Astrocyte of the spinal cord (primary cell): ENCODE measurements around the gene PMP22.

ENCODE experiments used
- DNase-seq: peaks from one replicate; pipeline ENCODE4 v3.0.0; 2011; ENCODE audit warnings: low read depth, low spot score
- H3K4me3 ChIP-seq: 2 replicates; pipeline ENCODE4 v1.5.1; 2011; ENCODE audit warnings: low read depth, mild to moderate bottlenecking, low read length, moderate library complexity
- in situ Hi-C: cut with HindIII; loops from 2 replicates; pipeline ENCODE4 v1.10.0; 2017; ENCODE audit warnings: low sequenced_read_pairs
- TF ChIP-seq, protein P1 (sequence below): IDR thresholded peaks from 2 replicates; pipeline ENCODE4 v1.5.1; 2012; ENCODE audit warnings: low read depth, mild to moderate bottlenecking, low read length, inconsistent platforms

The PMP22 gene

DNA sequence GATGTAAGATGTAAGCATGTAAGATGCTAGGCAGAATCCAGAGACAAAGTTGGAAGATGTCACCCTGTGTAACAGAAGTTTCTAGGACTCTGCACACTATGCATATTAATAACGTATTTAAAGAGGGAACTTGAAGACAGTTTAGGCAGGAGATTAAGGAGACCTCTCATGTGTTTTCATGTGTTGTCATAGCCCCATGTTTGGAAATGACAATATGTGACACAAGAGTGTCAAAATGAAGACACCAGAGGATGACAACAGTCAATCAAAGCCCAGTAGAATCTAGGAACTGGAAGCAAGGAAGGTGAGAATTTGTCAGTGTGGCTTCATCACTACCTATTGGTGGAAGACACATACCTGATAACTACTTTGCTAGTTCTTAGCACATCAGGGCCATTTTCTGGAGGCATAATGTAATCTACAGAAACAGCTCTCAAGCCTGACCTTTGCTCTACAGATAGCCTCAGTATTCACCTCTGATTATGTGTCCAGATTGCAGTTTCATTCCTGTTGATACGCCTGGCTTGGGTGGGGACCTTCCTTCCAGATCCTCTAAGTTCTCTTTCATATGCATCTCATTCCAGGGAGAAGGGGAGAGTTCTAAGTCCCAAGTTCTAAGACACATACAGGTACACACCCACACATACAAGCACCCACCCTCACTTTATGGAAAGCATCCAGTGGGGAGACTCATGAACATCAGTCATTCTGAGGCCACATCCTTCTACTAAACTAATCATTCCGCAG is 26.3 kb downstream of the PMP22 start:
- DNase-seq = no peak
- in situ Hi-C loops = no loop called here
- H3K4me3 ChIP-seq = no peak overlapping the region
- TF ChIP-seq, protein P1, sequence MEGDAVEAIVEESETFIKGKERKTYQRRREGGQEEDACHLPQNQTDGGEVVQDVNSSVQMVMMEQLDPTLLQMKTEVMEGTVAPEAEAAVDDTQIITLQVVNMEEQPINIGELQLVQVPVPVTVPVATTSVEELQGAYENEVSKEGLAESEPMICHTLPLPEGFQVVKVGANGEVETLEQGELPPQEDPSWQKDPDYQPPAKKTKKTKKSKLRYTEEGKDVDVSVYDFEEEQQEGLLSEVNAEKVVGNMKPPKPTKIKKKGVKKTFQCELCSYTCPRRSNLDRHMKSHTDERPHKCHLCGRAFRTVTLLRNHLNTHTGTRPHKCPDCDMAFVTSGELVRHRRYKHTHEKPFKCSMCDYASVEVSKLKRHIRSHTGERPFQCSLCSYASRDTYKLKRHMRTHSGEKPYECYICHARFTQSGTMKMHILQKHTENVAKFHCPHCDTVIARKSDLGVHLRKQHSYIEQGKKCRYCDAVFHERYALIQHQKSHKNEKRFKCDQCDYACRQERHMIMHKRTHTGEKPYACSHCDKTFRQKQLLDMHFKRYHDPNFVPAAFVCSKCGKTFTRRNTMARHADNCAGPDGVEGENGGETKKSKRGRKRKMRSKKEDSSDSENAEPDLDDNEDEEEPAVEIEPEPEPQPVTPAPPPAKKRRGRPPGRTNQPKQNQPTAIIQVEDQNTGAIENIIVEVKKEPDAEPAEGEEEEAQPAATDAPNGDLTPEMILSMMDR = no peak

DNA sequence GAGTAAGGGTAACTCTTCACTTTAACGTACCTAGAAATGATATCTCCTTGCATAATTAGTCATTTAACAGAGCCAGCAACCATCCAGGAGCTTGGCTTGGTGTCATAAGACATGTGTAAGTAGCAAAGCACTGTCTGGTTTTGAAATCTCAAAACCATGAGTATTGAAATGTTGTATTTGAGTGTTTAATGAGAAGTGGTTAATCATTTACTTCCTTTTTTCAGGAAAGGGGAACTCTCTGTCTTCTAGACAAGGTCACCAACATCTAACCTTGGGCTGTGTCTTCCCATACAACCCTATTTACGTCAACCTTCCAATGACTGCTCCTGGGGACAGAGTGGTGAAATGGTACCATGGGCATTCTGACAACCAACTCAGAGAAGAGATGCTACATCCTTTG is 27.1 kb downstream of the PMP22 start:
- DNase-seq = no peak
- in situ Hi-C loops = no loop called here
- TF ChIP-seq, protein P1 = no peak
- no peak overlapping the region for H3K4me3 ChIP-seq

DNA sequence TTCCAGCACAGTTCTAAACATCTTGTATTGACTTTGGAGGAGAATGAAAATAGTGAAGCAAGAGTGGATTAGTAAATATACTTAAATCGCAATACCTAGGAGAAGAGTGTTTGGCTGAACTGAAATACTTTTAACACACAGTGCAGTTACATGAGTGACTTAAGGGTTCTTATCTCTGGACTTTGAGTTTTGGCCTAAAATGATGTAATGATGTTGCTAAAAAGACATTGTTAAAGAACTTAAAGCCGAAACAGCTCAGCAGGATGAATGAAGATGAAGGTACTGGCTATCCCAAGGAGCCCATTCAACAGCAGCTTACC is 28.1 kb downstream of the PMP22 start:
- in situ Hi-C loops = no loop called here
- H3K4me3 ChIP-seq = no peak overlapping the region
- TF ChIP-seq, protein P1 = no peak
- DNase-seq = no peak

DNA sequence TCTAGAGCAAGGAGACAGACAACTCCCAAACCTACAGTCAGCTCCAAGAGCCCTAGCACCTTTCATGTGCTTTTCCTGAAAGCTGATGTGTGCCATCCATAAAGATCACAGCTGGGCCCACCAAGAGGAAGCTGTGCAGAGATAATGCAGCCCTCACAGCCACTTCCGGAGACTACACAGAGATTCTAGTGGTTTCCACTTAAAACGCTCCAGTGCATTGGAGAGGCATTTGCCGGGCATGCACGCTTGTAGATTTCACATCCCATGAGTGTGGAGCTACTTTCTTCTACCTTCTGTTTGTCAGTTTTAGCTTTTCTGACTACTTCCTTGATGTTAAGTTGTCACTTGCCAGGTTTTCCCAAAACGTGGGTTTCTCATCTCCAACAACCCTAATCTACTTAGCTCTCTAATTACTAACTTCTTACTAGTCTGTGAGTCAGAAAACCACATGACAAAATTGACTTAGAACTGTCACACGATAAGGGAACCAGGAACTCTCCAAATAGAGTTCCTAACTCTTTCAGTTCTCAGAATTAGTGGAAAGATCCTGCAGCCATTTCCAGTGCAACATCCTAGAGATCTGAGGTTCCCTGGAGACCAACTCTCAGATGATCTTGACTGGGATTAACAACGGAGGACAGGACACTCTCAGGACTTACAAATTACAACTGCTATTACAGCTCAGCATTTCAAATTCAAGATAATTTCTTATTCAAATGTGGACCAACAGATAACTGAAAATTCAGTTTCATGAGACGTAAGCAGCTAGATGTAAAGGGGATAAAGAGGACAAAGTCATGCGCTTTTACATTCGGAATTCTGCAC is 28.6 kb downstream of the PMP22 start:
- no peak overlapping the region for H3K4me3 ChIP-seq
- DNase-seq = no peak
- in situ Hi-C loops = no loop called here
- TF ChIP-seq, protein P1 = no peak

DNA sequence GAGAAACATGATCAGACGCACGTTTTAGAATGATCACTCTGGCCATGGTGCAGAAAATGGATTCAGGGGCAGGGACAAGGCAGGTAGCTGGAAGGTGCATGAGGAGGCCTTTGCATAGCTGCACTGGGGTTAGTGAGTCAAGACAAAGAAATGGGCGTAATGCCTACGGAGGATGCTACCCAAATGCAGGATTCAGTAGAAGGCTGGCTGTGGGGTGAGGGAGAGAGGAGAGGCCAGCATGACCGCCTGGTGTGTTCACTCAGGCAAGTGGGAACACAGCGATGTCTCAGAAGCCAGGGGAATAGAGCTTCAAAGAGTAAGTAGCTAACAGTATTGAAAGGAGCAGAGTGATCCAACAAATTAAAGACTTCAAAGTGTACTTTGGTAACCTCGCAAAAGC is 31.2 kb downstream of the PMP22 start:
- in situ Hi-C loops = no loop called here
- no peak for DNase-seq
- TF ChIP-seq, protein P1 = no peak
- H3K4me3 ChIP-seq = no peak overlapping the region

DNA sequence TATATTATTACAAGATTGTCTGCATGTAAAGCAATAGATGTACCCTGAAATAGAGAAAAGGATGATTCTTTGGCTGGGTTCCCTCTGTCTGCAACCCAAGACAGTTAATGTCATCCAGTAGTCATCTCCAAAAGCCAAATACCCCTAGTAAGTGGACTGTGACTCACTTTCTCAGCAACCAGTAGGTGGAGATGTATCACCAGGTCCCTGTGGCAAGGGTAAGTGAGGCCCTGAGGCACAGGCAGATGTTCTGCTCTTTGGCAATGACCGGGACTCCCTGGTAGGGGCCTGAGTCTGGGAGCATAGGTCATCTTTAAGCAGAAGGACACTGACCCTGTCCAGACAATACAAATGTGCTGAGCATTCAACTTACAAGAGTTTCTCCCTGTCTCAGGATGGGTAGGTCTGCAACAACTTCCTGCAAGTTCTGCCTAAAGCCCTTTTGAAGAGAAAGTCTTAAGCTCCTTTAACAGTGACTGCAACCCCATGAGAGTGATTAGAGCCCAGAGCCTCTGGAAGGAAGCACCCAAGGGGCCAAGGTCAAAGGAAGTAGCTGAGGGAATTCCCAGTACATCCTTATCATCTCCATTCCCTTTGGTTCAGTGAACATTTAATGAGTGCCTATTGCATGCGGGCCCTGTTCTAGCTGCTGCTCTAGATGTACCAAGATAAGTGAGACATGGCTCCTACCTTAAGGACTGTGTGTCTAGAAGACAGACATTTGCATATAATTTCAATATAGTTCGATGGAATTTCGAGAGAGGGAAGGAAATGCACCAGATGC is 31.9 kb downstream of the PMP22 start:
- peak; percentile 31 for DNase-seq
- no peak overlapping the region for H3K4me3 ChIP-seq
- TF ChIP-seq, protein P1 = peak; percentile 43
- in situ Hi-C loops = no loop called here
